Measurements from ENCODE around the gene KCNQ5.

The KCNQ5 gene

GRCh38 chr6:72715119-72715518 is 93.3 kb downstream of the KCNQ5 start:
- TF ChIP-seq CTCF (IDR thresholded peaks at IDR 0.05; ENCODE audit: borderline replicate concordance, insufficient read depth, low read depth, low read length) = no peak
- no peak overlapping the region for H3K4me3 ChIP-seq (ENCODE audit: low read depth, low read length)

- no peak overlapping the region for H3K4me3 ChIP-seq (ENCODE audit: low read depth, low read length)
- TF ChIP-seq CTCF (IDR thresholded peaks at IDR 0.05; ENCODE audit: borderline replicate concordance, insufficient read depth, low read depth, low read length) = no peak
Measured at GRCh38 chr6:72716916-72717315, 95.1 kb downstream of the KCNQ5 start.

GRCh38 chr6:72720464-72720863 is 98.6 kb downstream of the KCNQ5 start:
- no peak overlapping the region for H3K4me3 ChIP-seq (ENCODE audit: low read depth, low read length)
- no peak for TF ChIP-seq CTCF (IDR thresholded peaks at IDR 0.05; ENCODE audit: borderline replicate concordance, insufficient read depth, low read depth, low read length)

GRCh38 chr6:72721346-72721745 is 99.5 kb downstream of the KCNQ5 start:
- no peak overlapping the region for H3K4me3 ChIP-seq (ENCODE audit: low read depth, low read length)
- TF ChIP-seq CTCF (IDR thresholded peaks at IDR 0.05; ENCODE audit: borderline replicate concordance, insufficient read depth, low read depth, low read length) = no peak

GRCh38 chr6:72724545-72724944 is 102.7 kb downstream of the KCNQ5 start:
- no peak for TF ChIP-seq CTCF (IDR thresholded peaks at IDR 0.05; ENCODE audit: borderline replicate concordance, insufficient read depth, low read depth, low read length)
- no peak overlapping the region for H3K4me3 ChIP-seq (ENCODE audit: low read depth, low read length)

- no peak for TF ChIP-seq CTCF (IDR thresholded peaks at IDR 0.05; ENCODE audit: borderline replicate concordance, insufficient read depth, low read depth, low read length)
- no peak overlapping the region for H3K4me3 ChIP-seq (ENCODE audit: low read depth, low read length)
Measured at GRCh38 chr6:72728706-72729343, 107.0 kb downstream of the KCNQ5 start.

GRCh38 chr6:72733045-72733444 is 111.2 kb downstream of the KCNQ5 start:
- no peak overlapping the region for H3K4me3 ChIP-seq (ENCODE audit: low read depth, low read length)
- no peak for TF ChIP-seq CTCF (IDR thresholded peaks at IDR 0.05; ENCODE audit: borderline replicate concordance, insufficient read depth, low read depth, low read length)
